PFSK-1 (cell line): ENCODE measurements around the gene PTPN4.

Experiments
- FOXP2 ChIP-seq: optimal IDR thresholded peaks from 2 replicates; pipeline ENCODE3; 2011; ENCODE audit warnings: borderline replicate concordance, control low read depth, inconsistent platforms; ENCODE audit not compliant: insufficient read depth; ENCODE audit errors: extremely low read length, extremely low read depth
- POLR2AphosphoS5 ChIP-seq: IDR thresholded peaks from 2 replicates; pipeline ENCODE4 v1.6.1; 2012; ENCODE audit warnings: low read depth, mild to moderate bottlenecking, control low read depth, low read length, moderate library complexity
- SIN3A ChIP-seq: IDR thresholded peaks from 2 replicates; pipeline ENCODE4 v1.6.1; 2012; ENCODE audit warnings: mild to moderate bottlenecking, low read length, moderate library complexity, borderline replicate concordance; ENCODE audit not compliant: insufficient read depth
- TAF1 ChIP-seq: IDR thresholded peaks from 2 replicates; pipeline ENCODE4 v1.6.1; 2012; ENCODE audit warnings: low read length, control low read depth, borderline replicate concordance; ENCODE audit not compliant: insufficient read depth
- TF ChIP-seq, protein P1 (sequence below), 2 experiments: IDR thresholded peaks; 2 replicates each; pipeline versions ENCODE4 v1.6.1 to v1.8.0; 2011 to 2012; ENCODE audit warnings: low read depth in 2 of 2, low read length in 2 of 2, control low read depth in 1 of 2, inconsistent platforms in 1 of 2, mild to moderate bottlenecking in 1 of 2, moderate library complexity in 1 of 2; ENCODE audit not compliant: insufficient read depth in 1 of 2

DNA sequence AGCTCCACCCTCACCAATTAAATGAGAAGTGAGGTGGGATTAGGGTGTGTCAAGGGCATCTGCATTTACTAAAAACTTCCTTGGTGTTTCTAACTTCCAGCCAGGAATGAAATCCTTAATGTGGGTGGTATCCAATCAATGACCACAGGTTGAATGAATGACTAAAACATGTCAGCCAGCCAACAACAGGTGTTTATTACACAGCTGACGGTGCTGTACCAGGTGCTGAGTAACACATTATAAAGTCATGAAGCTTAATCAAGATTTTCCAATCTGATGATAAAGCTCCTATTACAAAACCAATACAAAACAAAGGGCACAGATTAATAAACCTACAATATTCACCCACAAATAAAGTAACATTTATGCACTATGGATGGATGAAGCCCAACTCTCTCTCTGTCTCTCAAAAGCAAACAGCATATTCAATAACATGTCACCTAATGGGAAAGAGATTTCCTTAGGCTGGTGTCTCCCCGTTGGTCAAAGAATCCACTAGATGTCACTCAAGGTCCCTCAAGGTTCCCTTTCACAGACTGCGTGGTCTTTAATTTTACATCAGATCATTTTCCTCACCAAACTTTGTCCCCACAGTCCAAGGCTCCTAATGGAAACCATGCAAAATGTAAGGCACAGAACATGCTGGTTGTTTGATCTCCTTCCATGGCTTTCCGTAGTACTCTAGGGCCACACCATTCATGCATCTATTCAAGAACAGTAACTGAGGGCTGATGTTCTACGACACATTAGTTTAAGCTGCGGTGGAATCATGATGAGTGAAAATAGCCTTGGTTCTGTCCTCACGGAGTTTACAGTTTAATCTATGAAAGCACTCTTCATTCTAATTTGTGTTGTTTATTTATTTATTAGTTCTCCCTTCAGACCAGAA lies 6.4 kb upstream of the PTPN4 start:
- TF ChIP-seq POLR2AphosphoS5 = no peak
- TF ChIP-seq, protein P1, sequence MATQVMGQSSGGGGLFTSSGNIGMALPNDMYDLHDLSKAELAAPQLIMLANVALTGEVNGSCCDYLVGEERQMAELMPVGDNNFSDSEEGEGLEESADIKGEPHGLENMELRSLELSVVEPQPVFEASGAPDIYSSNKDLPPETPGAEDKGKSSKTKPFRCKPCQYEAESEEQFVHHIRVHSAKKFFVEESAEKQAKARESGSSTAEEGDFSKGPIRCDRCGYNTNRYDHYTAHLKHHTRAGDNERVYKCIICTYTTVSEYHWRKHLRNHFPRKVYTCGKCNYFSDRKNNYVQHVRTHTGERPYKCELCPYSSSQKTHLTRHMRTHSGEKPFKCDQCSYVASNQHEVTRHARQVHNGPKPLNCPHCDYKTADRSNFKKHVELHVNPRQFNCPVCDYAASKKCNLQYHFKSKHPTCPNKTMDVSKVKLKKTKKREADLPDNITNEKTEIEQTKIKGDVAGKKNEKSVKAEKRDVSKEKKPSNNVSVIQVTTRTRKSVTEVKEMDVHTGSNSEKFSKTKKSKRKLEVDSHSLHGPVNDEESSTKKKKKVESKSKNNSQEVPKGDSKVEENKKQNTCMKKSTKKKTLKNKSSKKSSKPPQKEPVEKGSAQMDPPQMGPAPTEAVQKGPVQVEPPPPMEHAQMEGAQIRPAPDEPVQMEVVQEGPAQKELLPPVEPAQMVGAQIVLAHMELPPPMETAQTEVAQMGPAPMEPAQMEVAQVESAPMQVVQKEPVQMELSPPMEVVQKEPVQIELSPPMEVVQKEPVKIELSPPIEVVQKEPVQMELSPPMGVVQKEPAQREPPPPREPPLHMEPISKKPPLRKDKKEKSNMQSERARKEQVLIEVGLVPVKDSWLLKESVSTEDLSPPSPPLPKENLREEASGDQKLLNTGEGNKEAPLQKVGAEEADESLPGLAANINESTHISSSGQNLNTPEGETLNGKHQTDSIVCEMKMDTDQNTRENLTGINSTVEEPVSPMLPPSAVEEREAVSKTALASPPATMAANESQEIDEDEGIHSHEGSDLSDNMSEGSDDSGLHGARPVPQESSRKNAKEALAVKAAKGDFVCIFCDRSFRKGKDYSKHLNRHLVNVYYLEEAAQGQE (IDR thresholded peaks at IDR 0.05; ENCODE audit: insufficient read depth in 1 of 2, low read depth in 2 of 2, low read length in 2 of 2) = no peak
- TF ChIP-seq SIN3A = no peak
- no peak for TF ChIP-seq TAF1
- TF ChIP-seq FOXP2 = no peak
